Thyroid gland (tissue), 4 donors: ENCODE results near the gene DNAJA3. TPM values are rescaled to one million over a fixed set of nuclear protein-coding genes. Genes with fewer than 3 reads are reported as not detected.
A peak's percentile ranks its signal among the peaks of the same experiment; 100 is the strongest.

Experiments used
- DNase-seq, 2 donors: peaks; one replicate each; pipeline ENCODE4 v3.0.0-alpha.2; 2019
- H3K27ac ChIP-seq, 3 donors: fragments of 200-600 bp; sonication (generic); 1 replicate in 2 of 3; 2 replicates in 1 of 3; pipeline ENCODE4 v1.5.1; 2016 to 2019; ENCODE audit warnings: mild to moderate bottlenecking in 1 of 3, moderate library complexity in 1 of 3
- H3K27me3 ChIP-seq: fragments of 200-600 bp; sonication (generic); one replicate; pipeline ENCODE4 v1.5.1; 2019
- H3K36me3 ChIP-seq, 2 donors: fragments of 200-600 bp; sonication (generic); one replicate each; pipeline ENCODE4 v1.5.1; 2016 to 2019
- H3K4me1 ChIP-seq, 2 donors: fragments of 200-600 bp; sonication (generic); one replicate each; pipeline ENCODE4 v1.5.1; 2017 to 2019
- H3K4me3 ChIP-seq, 3 donors: fragments of 200-600 bp; sonication (generic); replicated peaks in 1 of 3; 1 replicate in 2 of 3; 2 replicates in 1 of 3; pipeline ENCODE4 v1.5.1; 2016; ENCODE audit warnings: mild to moderate bottlenecking in 1 of 3
- H3K9me3 ChIP-seq: fragments of 200-600 bp; sonication (generic); one replicate; pipeline ENCODE4 v1.5.1; 2017
- CTCF ChIP-seq, 6 experiments: fragments of 200-600 bp in 3 of 6; fragments of 450-650 bp in 3 of 6; sonication (generic) in 3 of 6; IDR thresholded peaks; one replicate each; pipeline ENCODE4 v1.5.1; 2016 to 2019; ENCODE audit warnings: antibody characterized with exemption in 6 of 6, mild to moderate bottlenecking in 2 of 6, inconsistent platforms in 1 of 6, moderate library complexity in 1 of 6
- POLR2A ChIP-seq, 2 donors: fragments of 450-650 bp; IDR thresholded peaks; one replicate each; pipeline ENCODE4 v1.6.1; 2017; ENCODE audit warnings: antibody characterized with exemption in 2 of 2, mild to moderate bottlenecking in 2 of 2, moderate library complexity in 1 of 2
- WGBS, 2 donors: methylation state at CpG; one replicate each; pipeline ENCODE4 v1.1.5; 2017; 5-methylcytosine and 5-hydroxymethylcytosine counted together
- intact Hi-C: fragments of 100-400 bp; cut with DNase I; formaldehyde crosslinking; loops from one replicate; pipeline ENCODE4 v1.15.1; 2023
- total RNA-seq, 4 donors: library from RNA; depleted of rRNA; stranded (reverse); fragments of >200 nt; gene quantifications; one replicate each; pipeline ENCODE4 v1.2.3, GENCODE V29; 2016

Gene DNAJA3
- total RNA-seq, 4 donors from 2014 or later = 41.0 to 61.0 (median 51.0) TPM

DNA sequence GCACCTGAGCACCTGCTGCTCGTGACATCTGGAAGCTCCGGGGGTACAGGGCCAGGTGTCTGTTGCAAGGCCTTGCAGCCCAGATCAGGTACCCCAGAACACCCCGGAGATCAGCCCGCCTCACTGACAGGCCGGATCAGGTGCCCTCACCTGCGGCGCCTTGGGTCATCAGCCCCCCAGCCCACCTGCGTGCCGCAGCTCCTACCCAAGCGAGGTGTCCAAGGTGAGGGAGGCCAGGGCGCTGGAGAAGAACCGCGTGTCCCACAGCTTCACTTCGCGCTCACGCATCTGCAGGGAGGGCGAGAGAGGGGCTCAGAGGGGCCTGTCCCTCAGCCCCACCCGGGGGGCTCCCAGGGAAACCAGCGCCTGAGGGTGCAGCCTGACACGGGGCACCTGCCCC, 37.9 kb upstream of the DNAJA3 start:
- H3K4me3 ChIP-seq = no peak overlapping the region
- H3K27me3 ChIP-seq = no peaks in the 10 kb centered on the region
- peaks cover 0 to 2% of the 10 kb centered on the region in 2 donors for H3K36me3 ChIP-seq
- no peak for DNase-seq
- H3K27ac ChIP-seq = peak overlapping the region in 1 of 3 donors; percentile 27
- H3K4me1 ChIP-seq = peaks cover 8 to 25% of the 10 kb centered on the region in 2 donors
- 79 to 94% methylated on average over 8 to 20 of the region's 20 CpGs for WGBS, 2 donors
- no peaks in the 10 kb centered on the region for H3K9me3 ChIP-seq
- no peak for TF ChIP-seq CTCF (IDR thresholded peaks at IDR 0.05)
- no peak for TF ChIP-seq POLR2A (IDR thresholded peaks at IDR 0.05)
- intact Hi-C loops = no loop called here

GRCh38 chr16:4388271-4389021, 37.2 kb upstream of the DNAJA3 start:
- H3K9me3 ChIP-seq = no peaks in the 10 kb centered on the region
- DNase-seq = no peak
- WGBS, 2 donors = 83 to 95% methylated on average over 10 to 17 of the region's 19 CpGs
- no peaks in the 10 kb centered on the region for H3K36me3 ChIP-seq
- intact Hi-C loops = no loop called here
- H3K4me1 ChIP-seq = peaks cover 13 to 29% of the 10 kb centered on the region in 2 donors
- TF ChIP-seq POLR2A (IDR thresholded peaks at IDR 0.05) = no peak
- no peak for TF ChIP-seq CTCF (IDR thresholded peaks at IDR 0.05)
- peak overlapping the region; percentile 12 to 44 (median 27) for H3K27ac ChIP-seq
- H3K4me3 ChIP-seq = no peak overlapping the region
- no peaks in the 10 kb centered on the region for H3K27me3 ChIP-seq

GRCh38 chr16:4389051-4389955, 36.4 kb upstream of the DNAJA3 start:
- Histone ChIP-seq H3K27ac (peak overlapping the region in 2 of 3 donors; percentile 12 to 44), H3K4me1 (peaks cover 15 to 31% of the 10 kb centered on the region in 2 donors), H3K9me3 (no peaks in the 10 kb centered on the region), H3K27me3 (no peaks in the 10 kb centered on the region), H3K4me3 (no peak overlapping the region), H3K36me3 (no peaks in the 10 kb centered on the region)
- WGBS, 2 donors = 71 to 77% methylated on average over 11 to 14 of the region's 27 CpGs
- DNase-seq = no peak
- intact Hi-C loops = no loop called here
- TF ChIP-seq CTCF (IDR thresholded peaks at IDR 0.05) (no peak), POLR2A (IDR thresholded peaks at IDR 0.05) (no peak)

GRCh38 chr16:4390266-4391260, 35.1 kb upstream of the DNAJA3 start:
- intact Hi-C loops = no loop called here
- no peak for DNase-seq
- no peaks in the 10 kb centered on the region for H3K9me3 ChIP-seq
- H3K27me3 ChIP-seq = no peaks in the 10 kb centered on the region
- H3K4me3 ChIP-seq = no peak overlapping the region
- H3K27ac ChIP-seq = no peak overlapping the region
- TF ChIP-seq CTCF (IDR thresholded peaks at IDR 0.05) (no peak), POLR2A (IDR thresholded peaks at IDR 0.05) (no peak)
- H3K4me1 ChIP-seq = peaks cover 15 to 31% of the 10 kb centered on the region in 2 donors
- 88 to 92% methylated on average over 17 to 18 of the region's 18 CpGs for WGBS, 2 donors
- H3K36me3 ChIP-seq = no peaks in the 10 kb centered on the region
